NCI-H2171 treated with DMSO at 0.1 percent for 48 hours (cell line): ENCODE data around the gene IQCE.

Experiments used
- DNase-seq: peaks from one replicate; lab custom pipeline; 2025; lab: John Stamatoyannopoulos, UW

The IQCE gene

GRCh38 chr7:2646680-2647571, 88.1 kb downstream of the IQCE start:
- DNase-seq = no peak

- DNase-seq = no peak
Measured at GRCh38 chr7:2647594-2648172, 88.9 kb downstream of the IQCE start.

GRCh38 chr7:2649139-2649838, 90.5 kb downstream of the IQCE start:
- DNase-seq = no peak

GRCh38 chr7:2649991-2650390, 91.2 kb downstream of the IQCE start:
- DNase-seq = no peak

GRCh38 chr7:2650451-2650850, 91.7 kb downstream of the IQCE start:
- DNase-seq = no peak

GRCh38 chr7:2651336-2651735, 92.6 kb downstream of the IQCE start:
- DNase-seq = no peak

GRCh38 chr7:2651847-2652735, 93.3 kb downstream of the IQCE start:
- no peak for DNase-seq

GRCh38 chr7:2652736-2653060, 93.9 kb downstream of the IQCE start:
- no peak for DNase-seq

GRCh38 chr7:2654059-2654458, 95.3 kb downstream of the IQCE start:
- no peak for DNase-seq

- DNase-seq = no peak
Measured at GRCh38 chr7:2655870-2656614, 97.3 kb downstream of the IQCE start.

GRCh38 chr7:2657208-2657607, 98.4 kb downstream of the IQCE start:
- no peak for DNase-seq

GRCh38 chr7:2657920-2658671, 99.3 kb downstream of the IQCE start:
- DNase-seq = no peak

- no peak for DNase-seq
Measured at GRCh38 chr7:2658941-2659340, 100.2 kb downstream of the IQCE start.

- no peak for DNase-seq
Measured at GRCh38 chr7:2659556-2660358, 101.0 kb downstream of the IQCE start.

GRCh38 chr7:2660359-2661095, 101.7 kb downstream of the IQCE start:
- no peak for DNase-seq

- no peak for DNase-seq
Measured at GRCh38 chr7:2661096-2661449, 102.3 kb downstream of the IQCE start.

- DNase-seq = no peak
Measured at GRCh38 chr7:2661602-2662272, 103.0 kb downstream of the IQCE start.

GRCh38 chr7:2662273-2663120, 103.7 kb downstream of the IQCE start:
- DNase-seq = no peak
